H1 (cell line): ENCODE measurements around the gene TMEM150B.

Experiments used
- ASH2L ChIP-seq: fragments of 200-600, 300-600 bp; sonication (generic); IDR thresholded peaks from one replicate; pipeline ENCODE4 v1.7.1; 2017; ENCODE audit warnings: low read length
- CTCF ChIP-seq, 3 experiments: IDR thresholded peaks; 1 replicate in 2 of 3; 2 replicates in 1 of 3; pipeline versions ENCODE4 v1.5.1 to v1.6.1; 2011; ENCODE audit warnings: low read length in 3 of 3, mild to moderate bottlenecking in 3 of 3, inconsistent platforms in 2 of 3, low read depth in 1 of 3, moderate library complexity in 1 of 3; ENCODE audit not compliant: insufficient read depth in 1 of 3; ENCODE audit errors: control extremely low read depth in 1 of 3
- SIN3A ChIP-seq, 2 experiments: IDR thresholded peaks in 1 of 2; conservative IDR thresholded peaks in 1 of 2; 2 replicates each; pipeline ENCODE4 v1.6.1; 2011 to 2012; ENCODE audit warnings: low read length in 2 of 2, improper control_type of control experiment in 1 of 2, low read depth in 1 of 2, mild to moderate bottlenecking in 1 of 2
- SP1 ChIP-seq: IDR thresholded peaks from 2 replicates; pipeline ENCODE4 v1.6.1; 2011; ENCODE audit warnings: low read depth, low read length
- TEAD4 ChIP-seq: IDR thresholded peaks from 2 replicates; pipeline ENCODE4 v1.6.1; 2012; ENCODE audit warnings: low read depth, low read length, inconsistent platforms, mixed read lengths

GRCh38 chr19:55300886-55301458 lies 24.2 kb downstream of the TMEM150B start:
- TF ChIP-seq CTCF (IDR thresholded peaks at IDR 0.05; ENCODE audit: control extremely low read depth in 1 of 3, insufficient read depth in 1 of 3, low read depth in 1 of 3, low read length in 3 of 3): no peak
- TF ChIP-seq SIN3A (conservative IDR thresholded peaks at IDR 0.05 in 1 of 2, IDR thresholded peaks at IDR 0.05 in 1 of 2; ENCODE audit: low read depth in 1 of 2, low read length in 2 of 2): no peak
- no peak for TF ChIP-seq SP1
- TF ChIP-seq TEAD4: no peak
- no peak for TF ChIP-seq ASH2L
